A673 (cell line): ENCODE data around the gene TSPAN2. TPM values are rescaled to one million over a fixed set of nuclear protein-coding genes. Genes with fewer than 3 reads are reported as not detected.

Experiments
- BruUV-seq: library from RNA; stranded (reverse); fragments of 400-500 nt; replicated peaks from 2 replicates; lab custom pipeline; 2021; lab: Mats Ljungman, UMichigan
- CTCF ChIA-PET: fragments of 300-600 bp; sonication (Branson Sonifier 250); formaldehyde crosslinking; loops from one replicate; lab custom pipeline; 2022; ENCODE audit warnings: antibody characterized with exemption; lab: Charles Lee
- POLR2A ChIA-PET: fragments of 300-600 bp; sonication (Branson Sonifier 250); formaldehyde crosslinking; loops from one replicate; lab custom pipeline; 2022; ENCODE audit warnings: antibody characterized with exemption; ENCODE audit not compliant: low non-redundant PET; lab: Charles Lee
- DNase-seq: peaks from one replicate; pipeline ENCODE4 v3.0.0-alpha.2; 2015; ENCODE audit warnings: low spot score
- H3K27ac ChIP-seq: fragments of 200-600 bp; sonication (generic); 2 replicates; pipeline ENCODE4 v1.5.1; 2016; ENCODE audit warnings: mixed run types, low read depth, mild to moderate bottlenecking, mixed read lengths, antibody characterized with exemption, low read length; ENCODE audit not compliant: poor library complexity, severe bottlenecking
- H3K27me3 ChIP-seq: fragments of 200-600 bp; sonication (generic); replicated peaks from 2 replicates; pipeline ENCODE4 v1.6.1; 2017; ENCODE audit warnings: mixed run types, low read depth, mild to moderate bottlenecking, mixed read lengths, antibody characterized with exemption, low read length; ENCODE audit not compliant: insufficient read depth, poor library complexity
- H3K36me3 ChIP-seq: fragments of 200-600 bp; sonication (generic); 2 replicates; pipeline ENCODE4 v1.6.1; 2016; ENCODE audit warnings: mixed run types, mild to moderate bottlenecking, mixed read lengths, antibody characterized with exemption, low read length; ENCODE audit not compliant: insufficient read depth, poor library complexity, severe bottlenecking
- H3K4me1 ChIP-seq: fragments of 200-600 bp; sonication (generic); 2 replicates; pipeline ENCODE4 v1.6.1; 2017; ENCODE audit warnings: mixed run types, mild to moderate bottlenecking, mixed read lengths, antibody characterized with exemption, low read length; ENCODE audit not compliant: insufficient read depth, poor library complexity, severe bottlenecking
- H3K4me3 ChIP-seq: fragments of 200-600 bp; sonication (generic); 2 replicates; pipeline ENCODE4 v1.5.1; 2016; ENCODE audit warnings: low read depth, mixed run types, mild to moderate bottlenecking, mixed read lengths, low read length; ENCODE audit not compliant: poor library complexity, severe bottlenecking
- H3K9me3 ChIP-seq: fragments of 200-600 bp; sonication (generic); 2 replicates; pipeline ENCODE4 v1.6.1; 2016; ENCODE audit warnings: mixed run types, low read depth, mild to moderate bottlenecking, mixed read lengths, antibody characterized with exemption, low read length; ENCODE audit not compliant: poor library complexity, severe bottlenecking
- CTCF ChIP-seq: fragments of 300-800, 200-600 bp; sonication (generic); conservative IDR thresholded peaks from 2 replicates; pipeline ENCODE4 v1.5.1; 2017; ENCODE audit warnings: low read depth, mild to moderate bottlenecking, antibody characterized with exemption, low read length, moderate library complexity, mixed read lengths
- EZH2 ChIP-seq: fragments of 200-600 bp; sonication (generic); IDR thresholded peaks from 2 replicates; pipeline ENCODE4 v1.6.1; 2017; ENCODE audit warnings: borderline replicate concordance, low read depth, mild to moderate bottlenecking, mixed read lengths, antibody characterized with exemption, low read length; ENCODE audit not compliant: poor library complexity, severe bottlenecking
- intact Hi-C: fragments of 100-400 bp; cut with micrococcal nuclease; formaldehyde crosslinking; loops from one replicate; pipeline ENCODE4 v1.10.0; 2022; ENCODE audit not compliant: unreplicated experiment
- total RNA-seq: library from RNA; stranded (reverse); gene quantifications from 2 replicates; pipeline ENCODE4 v1.2.3, GENCODE V29; 2021

Gene TSPAN2
- total RNA-seq, 1 experiment from 2014 or later = 2.8 TPM

- no peak for DNase-seq
- intact Hi-C loops = no loop called here
- H3K4me3 ChIP-seq = no peak overlapping the region
- TF ChIP-seq EZH2 (no peak), CTCF (no peak)
- peaks cover 4% of the 10 kb centered on the region for H3K27me3 ChIP-seq
- no peaks in the 10 kb centered on the region for H3K9me3 ChIP-seq
- H3K27ac ChIP-seq = no peak overlapping the region
- CTCF ChIA-PET = interaction anchor here (4.2 kb wide), 1 partner anchor 459 kb away, joined by 42 read pairs; no protein-coding TSS in a partner anchor
- H3K36me3 ChIP-seq = no peaks in the 10 kb centered on the region
- POLR2A ChIA-PET = no interaction called here
- no peaks in the 10 kb centered on the region for H3K4me1 ChIP-seq
- no TSS peak for BruUV-seq
Observed at GRCh38 chr1:115137191-115137590, 47.9 kb upstream of the TSPAN2 start.

GRCh38 chr1:115136706-115137105 is 47.4 kb upstream of the TSPAN2 start:
- H3K9me3 ChIP-seq = no peaks in the 10 kb centered on the region
- H3K27me3 ChIP-seq = peaks cover 4% of the 10 kb centered on the region
- H3K4me1 ChIP-seq = no peaks in the 10 kb centered on the region
- DNase-seq = no peak
- TF ChIP-seq EZH2 (no peak), CTCF (no peak)
- POLR2A ChIA-PET = no interaction called here
- H3K36me3 ChIP-seq = no peaks in the 10 kb centered on the region
- no peak overlapping the region for H3K4me3 ChIP-seq
- no TSS peak for BruUV-seq
- CTCF ChIA-PET = interaction anchor here (4.2 kb wide), 1 partner anchor 459 kb away, joined by 42 read pairs; no protein-coding TSS in a partner anchor
- no peak overlapping the region for H3K27ac ChIP-seq
- intact Hi-C loops = no loop called here

- BruUV-seq = no TSS peak
- Histone ChIP-seq H3K27me3 (peaks cover 4% of the 10 kb centered on the region), H3K36me3 (no peaks in the 10 kb centered on the region), H3K27ac (no peak overlapping the region), H3K4me3 (no peak overlapping the region), H3K9me3 (no peaks in the 10 kb centered on the region), H3K4me1 (no peaks in the 10 kb centered on the region)
- ChIA-PET CTCF (interaction anchor here (4.2 kb wide), 1 partner anchor 460 kb away, joined by 42 read pairs; no protein-coding TSS in a partner anchor), POLR2A (no interaction called here)
- intact Hi-C loops = no loop called here
- no peak for TF ChIP-seq CTCF
- TF ChIP-seq EZH2 = no peak
- DNase-seq = no peak
Observed at GRCh38 chr1:115136106-115136505, 46.8 kb upstream of the TSPAN2 start.
